T-helper 9 cell (primary cell): ENCODE data around the gene CPSF4L.

Experiments used
- DNase-seq: peaks from one replicate; pipeline ENCODE4 v3.0.0-alpha.2; 2020

CPSF4L gene

DNA sequence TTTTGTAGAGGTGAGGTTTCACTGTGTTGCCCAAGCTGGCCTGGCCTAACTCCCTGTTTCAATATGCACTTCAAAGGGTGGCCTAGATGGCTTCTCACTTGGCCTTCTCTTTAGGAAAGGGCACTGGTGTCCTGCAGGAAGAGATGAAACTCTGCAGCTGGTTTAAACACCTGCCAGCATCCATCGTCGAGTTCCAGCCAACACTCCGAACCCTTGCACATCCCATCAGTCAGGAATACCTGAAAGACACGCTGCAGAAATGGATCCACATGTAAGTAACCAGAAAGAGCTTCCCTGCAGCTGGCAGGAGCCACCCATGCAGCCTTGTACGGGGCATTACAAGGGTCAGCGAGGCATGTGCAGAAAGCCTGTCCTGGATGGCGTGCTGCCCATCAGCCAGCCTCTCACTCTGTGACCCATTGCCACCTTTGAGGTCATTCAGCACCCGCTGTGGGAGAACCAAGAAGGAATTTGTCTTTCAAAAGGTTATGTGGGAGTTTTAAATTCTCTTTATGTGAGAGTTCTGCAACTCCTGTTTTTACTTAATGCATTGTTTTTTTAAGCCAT, 61.8 kb downstream of the CPSF4L start:
- no peak for DNase-seq

GRCh38 chr17:73198930-73199260, 62.8 kb downstream of the CPSF4L start:
- no peak for DNase-seq
